Esophagus mucosa (tissue), 1 donor: Measurements from ENCODE around the gene TBCEL. TPM values are rescaled to one million over a fixed set of nuclear protein-coding genes. Genes with fewer than 3 reads are reported as not detected.
"Not testable (repeated sequence)": the region's sequence is repeated elsewhere in the genome, so short reads cannot be mapped to it uniquely, and the experiment has no call there.

ENCODE experiments used
- ATAC-seq: fragments of 200-7000 bp; cut with Tn5 transposase; one replicate; pipeline ENCODE4 v1.9.1; 2020
- total RNA-seq: library from RNA; stranded (reverse); gene quantifications from one replicate; pipeline ENCODE4 v1.2.4, GENCODE V29; 2023
- donor health status: DM: yes; HTN: yes; CAD: no.

TBCEL gene
- total RNA-seq, 1 donor from 2014 or later = 5.9 TPM

GRCh38 chr11:121108413-121108812 is 84.5 kb downstream of the TBCEL start:
- no peak for ATAC-seq

- no peak for ATAC-seq
Observed at GRCh38 chr11:121109471-121109870, 85.6 kb downstream of the TBCEL start.

DNA sequence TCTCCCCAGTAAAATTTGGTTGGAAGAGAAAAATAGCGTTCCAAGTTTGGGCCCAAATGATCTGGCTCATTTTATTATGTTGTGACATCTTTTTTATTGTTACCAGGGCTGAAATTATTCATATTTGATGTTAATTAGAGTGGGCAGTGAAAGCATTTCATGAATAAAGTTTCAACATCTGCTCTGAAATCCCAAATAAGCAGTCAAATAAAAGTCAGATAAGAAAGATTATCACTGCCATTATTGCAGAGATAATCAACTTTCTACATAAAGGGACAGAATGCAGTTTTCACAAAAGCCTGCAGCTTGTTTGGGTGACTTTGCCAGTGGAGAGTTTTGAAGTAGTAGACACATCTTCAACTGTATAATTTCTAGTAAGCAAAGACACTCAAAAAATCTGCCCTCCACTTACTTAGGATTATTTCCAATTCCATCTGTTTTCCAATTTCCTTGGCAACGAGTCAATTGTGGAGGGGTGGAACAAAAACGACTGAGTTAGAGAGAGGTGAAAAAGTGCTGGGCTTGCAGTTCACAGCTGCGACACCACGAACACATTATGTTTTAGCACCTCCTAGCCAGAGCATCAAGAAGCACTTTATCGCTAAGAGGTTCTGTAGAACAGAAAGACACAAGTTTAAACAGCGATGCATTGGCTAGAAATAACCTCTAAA is 86.1 kb downstream of the TBCEL start:
- no peak for ATAC-seq

- no peak for ATAC-seq
Observed at GRCh38 chr11:121110871-121111724, 87.2 kb downstream of the TBCEL start.

GRCh38 chr11:121112498-121113455 is 88.9 kb downstream of the TBCEL start:
- ATAC-seq = peak; percentile 82

DNA sequence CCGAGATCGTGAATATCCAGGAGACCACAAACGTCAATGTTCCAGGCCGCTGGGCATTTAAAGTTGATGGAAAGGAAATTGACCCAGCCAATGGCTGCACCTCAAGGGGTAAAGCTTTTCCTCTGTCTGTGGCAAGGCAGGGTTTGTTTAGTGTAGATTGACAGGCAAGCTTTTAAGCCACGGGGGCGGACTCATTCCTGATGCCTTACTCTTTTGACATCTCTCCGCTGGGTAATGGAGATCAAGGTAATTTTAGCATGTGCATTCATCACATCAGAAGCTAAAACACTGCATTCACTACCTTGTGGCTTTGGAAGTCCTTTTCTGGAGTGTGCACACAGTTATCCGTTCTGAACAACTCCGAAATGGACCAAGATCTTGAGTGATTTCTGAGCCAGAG is 89.7 kb downstream of the TBCEL start:
- no peak for ATAC-seq

DNA sequence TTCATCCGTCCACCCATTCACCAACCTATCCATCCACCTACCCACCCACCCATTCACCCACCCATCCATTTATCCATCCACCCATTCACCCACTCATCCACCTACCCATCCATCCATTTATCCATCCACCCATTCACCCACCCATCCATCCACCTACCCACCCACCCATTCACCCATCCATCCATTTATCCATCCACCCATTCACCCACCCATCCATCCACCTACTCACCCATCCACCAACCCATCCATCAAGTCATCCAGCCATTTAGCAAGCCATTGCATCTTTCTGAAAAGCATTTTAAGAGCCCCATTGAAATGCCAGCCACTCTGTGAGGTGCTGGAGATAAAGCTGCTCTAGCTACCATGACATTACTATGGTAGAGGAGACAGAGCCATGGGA is 91.1 kb downstream of the TBCEL start:
- ATAC-seq = not testable (repeated sequence)

DNA sequence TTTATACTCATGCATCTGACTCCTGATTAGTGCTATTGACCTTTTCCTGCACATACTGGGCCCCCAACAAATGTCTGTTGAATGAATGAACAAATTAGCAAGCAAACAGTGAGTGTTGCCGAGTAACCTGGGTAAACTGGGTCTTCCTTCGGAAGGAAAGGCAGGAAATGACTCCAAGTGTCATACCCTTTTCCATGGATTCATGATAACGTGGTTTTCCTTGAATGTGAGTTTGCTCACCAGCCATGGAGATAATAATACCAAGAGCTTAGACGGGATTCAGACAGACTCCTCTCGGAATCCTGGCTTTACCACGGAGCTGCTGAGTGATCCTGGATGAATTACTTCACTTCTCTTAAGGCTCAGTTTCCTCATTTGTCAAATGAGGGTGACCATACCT is 93.9 kb downstream of the TBCEL start:
- ATAC-seq = no peak

- ATAC-seq = no peak
Observed at GRCh38 chr11:121119440-121119839, 95.5 kb downstream of the TBCEL start.

DNA sequence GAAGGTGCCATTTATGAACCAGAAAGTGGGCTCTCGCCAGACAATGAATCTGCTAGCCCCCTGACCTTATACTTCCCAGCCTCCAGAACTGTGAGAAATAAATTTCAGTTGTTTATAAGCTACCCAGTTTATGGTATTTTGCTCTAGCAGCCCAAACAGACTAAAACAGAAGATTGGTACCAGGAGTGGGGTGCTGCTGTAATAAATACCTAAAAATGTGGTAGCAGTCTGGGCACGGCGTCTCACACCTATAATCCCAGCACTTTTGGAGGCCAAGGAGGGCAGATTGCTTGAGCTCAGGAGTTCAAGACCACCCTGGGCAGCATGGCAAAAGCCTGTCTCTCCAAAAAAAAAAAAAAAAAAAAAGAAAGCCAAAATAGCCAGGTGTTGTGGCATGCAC is 98.4 kb downstream of the TBCEL start:
- no peak for ATAC-seq

DNA sequence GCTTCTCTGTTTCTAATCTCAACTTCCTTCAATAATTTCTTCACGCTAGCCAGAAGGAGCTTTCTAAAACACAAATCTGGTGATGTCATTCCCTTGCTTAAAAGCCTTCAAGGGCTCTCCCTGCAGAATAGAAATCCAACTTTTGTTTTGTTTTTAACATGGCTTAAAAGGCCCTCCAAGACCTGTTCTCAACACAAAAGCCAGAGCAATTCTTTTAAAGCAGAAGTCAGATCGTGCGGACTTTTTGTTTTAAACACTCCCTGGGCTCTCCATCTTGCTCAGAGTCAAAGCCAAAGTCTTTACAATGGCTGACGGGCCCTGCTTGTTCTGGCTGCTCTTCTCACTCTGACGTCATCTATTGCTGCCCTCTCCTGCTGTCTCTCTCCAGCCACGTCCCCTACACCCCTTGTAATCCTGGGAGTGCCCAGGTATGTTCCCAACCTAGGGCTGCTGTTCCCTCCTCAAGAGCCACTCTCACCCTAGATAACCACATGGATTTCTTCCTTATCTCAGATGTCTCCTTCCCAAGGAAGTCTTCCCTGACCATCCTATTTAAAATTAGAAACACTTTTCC is 99.7 kb downstream of the TBCEL start:
- ATAC-seq = no peak

DNA sequence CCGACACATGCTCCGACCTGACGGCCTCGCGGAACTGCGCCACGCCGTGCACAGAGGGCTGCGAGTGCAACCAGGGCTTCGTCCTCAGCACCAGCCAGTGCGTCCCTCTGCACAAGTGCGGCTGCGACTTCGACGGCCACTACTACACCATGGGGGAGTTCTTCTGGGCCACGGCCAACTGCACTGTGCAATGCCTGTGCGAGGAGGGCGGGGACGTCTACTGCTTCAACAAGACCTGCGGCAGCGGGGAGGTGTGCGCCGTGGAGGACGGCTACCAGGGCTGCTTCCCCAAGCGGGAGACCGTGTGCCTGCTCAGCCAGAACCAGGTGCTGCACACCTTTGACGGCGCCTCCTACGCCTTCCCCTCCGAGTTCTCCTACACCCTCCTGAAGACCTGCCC is 103.9 kb downstream of the TBCEL start:
- ATAC-seq = no peak

DNA sequence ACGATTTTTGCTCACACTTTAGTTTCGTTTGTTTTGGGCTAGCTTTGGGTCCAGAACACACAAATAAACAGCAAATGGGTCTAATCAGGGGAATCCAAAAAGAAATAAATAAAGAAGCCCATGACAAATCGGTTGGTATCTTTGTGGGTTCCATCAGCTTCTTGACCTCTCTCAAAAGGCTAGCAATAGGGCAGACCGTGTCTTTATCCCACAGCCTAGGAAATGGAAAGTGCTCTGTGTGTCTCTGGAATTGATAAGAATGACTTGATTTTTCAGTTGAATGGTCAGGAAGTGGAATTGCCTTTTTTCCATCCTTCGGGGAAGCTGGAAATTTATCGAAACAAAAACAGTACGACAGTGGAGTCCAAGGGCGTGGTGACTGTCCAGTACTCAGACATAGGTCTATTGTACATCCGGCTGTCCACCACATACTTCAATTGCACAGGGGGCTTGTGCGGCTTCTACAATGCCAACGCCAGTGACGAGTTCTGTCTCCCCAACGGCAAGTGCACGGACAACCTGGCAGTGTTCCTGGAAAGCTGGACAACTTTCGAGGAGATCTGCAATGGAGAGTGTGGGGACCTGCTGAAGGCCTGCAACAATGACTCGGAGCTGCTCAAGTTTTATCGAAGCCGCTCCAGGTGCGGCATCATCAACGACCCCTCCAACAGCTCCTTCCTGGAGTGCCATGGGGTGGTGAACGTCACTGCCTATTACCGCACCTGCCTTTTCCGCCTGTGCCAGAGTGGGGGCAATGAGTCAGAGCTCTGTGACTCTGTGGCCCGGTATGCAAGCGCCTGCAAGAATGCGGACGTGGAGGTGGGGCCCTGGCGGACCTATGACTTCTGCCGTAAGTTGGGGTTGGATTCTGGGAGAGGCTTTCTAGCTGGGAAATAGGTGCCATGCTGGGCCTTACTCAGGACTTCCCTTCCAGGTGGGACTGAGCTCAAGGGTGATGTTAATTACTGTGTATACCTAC is 105.7 kb downstream of the TBCEL start:
- ATAC-seq = peak; percentile 10

DNA sequence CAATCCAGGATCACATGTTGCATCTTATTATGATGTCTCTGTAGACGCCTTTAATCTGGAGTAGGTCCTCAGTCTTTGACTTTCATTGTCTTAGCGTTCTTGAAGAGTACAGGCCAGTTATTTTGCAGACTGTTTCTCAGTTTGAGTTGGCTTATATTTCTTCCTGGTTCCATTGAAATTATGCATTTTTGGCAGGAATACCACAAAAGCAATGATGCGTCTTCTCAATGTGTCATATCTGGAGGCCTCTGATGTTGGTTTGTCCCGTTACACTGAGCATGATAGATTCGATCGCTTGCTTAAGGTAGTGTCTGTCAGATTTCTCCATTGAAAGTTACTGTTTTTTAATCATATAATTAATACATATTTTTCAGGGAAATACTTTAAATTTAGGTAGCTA is 107.8 kb downstream of the TBCEL start:
- no peak for ATAC-seq

DNA sequence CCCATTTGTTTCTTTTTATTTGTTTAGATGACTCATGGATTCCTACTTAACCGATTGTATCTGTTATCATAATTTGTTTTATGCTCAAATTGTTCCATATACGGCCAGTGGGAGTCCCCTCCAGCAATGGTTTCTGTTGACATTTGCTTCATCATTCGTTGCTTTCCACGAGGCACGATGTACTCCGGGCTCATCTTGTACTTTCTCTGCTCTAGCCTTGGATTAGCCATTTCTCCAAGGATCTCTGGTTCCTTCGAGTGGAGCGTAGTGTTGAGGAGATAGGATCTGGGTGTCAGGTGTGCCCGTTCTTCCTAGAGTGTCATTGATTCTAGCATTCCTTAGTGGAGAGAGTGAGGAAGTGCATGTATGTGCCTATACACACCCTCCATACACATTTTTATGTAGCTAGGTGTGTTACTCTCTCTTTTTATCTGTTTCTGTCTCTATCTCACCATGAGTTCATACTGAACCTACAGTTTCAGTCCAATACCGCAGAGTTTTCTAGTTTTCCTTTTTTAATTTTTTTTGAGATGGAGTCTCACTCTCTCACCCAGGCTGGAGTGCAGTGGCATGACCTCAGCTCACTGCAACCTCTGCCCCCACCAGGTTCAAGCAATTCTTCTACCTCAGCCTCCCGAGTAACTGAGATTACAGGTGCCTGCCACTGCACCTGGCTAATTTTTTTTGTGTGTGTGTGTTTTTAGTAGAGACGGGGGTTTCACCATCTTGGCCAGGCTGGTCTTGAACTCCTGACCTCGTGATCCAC is 108.5 kb downstream of the TBCEL start:
- ATAC-seq = no peak

DNA sequence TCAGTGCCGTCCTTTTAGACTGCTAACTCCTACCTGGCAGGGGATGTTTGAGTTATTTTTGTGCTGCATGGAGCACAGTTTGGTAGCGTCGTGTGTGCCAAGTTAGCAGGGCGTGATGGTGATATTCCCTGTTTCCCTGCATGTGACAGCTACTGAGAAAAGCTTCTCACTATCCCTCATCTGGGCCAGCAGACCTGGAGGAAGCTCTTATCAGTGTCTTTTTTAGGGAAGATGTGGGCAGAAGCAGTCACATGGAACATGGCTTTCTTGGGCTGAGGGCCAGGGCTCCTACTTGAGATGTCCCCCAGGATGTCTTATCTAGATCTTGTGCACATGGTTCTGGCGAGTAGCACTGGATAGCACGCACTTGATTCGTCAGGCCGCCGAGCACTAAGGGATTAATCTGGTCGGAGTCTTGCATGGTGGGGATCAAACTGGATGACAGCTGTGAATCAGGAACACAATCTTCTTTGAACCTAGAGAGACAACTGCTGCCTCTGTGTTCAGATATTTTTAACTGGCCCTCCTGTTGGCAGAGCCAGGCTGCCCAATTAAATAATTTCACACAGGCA is 110.9 kb downstream of the TBCEL start:
- ATAC-seq = no peak

DNA sequence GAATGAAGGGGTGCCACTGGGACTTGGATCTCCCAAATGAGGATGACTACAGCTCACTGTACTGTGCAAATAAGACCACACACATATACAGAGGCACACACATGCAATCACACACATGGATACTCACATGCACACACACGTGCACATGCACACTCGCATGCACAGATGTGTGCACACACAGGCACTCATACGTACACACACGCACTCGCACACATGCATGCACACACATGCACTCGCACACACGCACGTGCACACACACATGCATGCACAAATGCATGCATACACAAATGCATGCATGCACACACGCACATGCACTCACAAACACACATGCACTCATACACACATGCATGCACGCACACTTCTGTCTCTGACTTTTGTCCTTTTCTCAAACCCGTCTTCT is 113.1 kb downstream of the TBCEL start:
- no peak for ATAC-seq

DNA sequence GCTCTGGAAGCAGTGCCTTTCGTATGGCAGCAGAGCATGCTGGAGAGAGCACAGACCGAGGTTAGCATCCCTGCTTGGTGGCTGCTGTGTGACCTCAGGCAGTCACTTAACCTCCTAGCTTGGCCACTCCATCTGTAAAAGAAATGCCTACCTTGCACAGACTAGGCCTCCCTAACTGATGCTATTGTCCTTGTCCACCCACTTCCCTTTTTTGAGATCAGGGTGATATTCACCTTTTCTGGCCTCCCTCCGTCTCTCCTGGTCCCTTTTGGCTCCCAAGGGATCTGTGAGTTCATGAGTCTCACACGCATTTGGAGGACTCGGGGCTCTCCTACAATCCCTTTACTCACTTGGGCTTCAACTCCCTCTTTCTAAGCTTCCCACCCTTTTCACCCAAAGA is 114.4 kb downstream of the TBCEL start:
- no peak for ATAC-seq

GRCh38 chr11:121140369-121140768 is 116.5 kb downstream of the TBCEL start:
- no peak for ATAC-seq
